Adipocyte (in vitro differentiated cells): ENCODE results near the gene C9orf50.

Experiments
- DNase-seq: peaks from one replicate; pipeline ENCODE4 v3.0.0-alpha.2; 2015; ENCODE audit warnings: low read depth
- H3K27me3 ChIP-seq: replicated peaks from 2 replicates; pipeline ENCODE4 v1.7.0; 2013; ENCODE audit warnings: mild to moderate bottlenecking, low read length, moderate library complexity; ENCODE audit not compliant: control insufficient read depth, insufficient read depth
- H3K36me3 ChIP-seq: 2 replicates; pipeline ENCODE4 v1.7.0; 2013; ENCODE audit warnings: low read length, mild to moderate bottlenecking, moderate library complexity; ENCODE audit not compliant: control insufficient read depth, insufficient read depth, severe bottlenecking
- H3K4me1 ChIP-seq: 2 replicates; pipeline ENCODE4 v1.7.0; 2013; ENCODE audit warnings: mild to moderate bottlenecking, low read length, moderate library complexity; ENCODE audit not compliant: control insufficient read depth, insufficient read depth
- H3K4me3 ChIP-seq: 2 replicates; pipeline ENCODE4 v1.7.0; 2013; ENCODE audit warnings: mild to moderate bottlenecking, low read length, moderate library complexity
- H3K9ac ChIP-seq: 2 replicates; pipeline ENCODE4 v1.7.0; 2013; ENCODE audit warnings: mild to moderate bottlenecking, low read length, moderate library complexity
- H3K9me3 ChIP-seq: 2 replicates; pipeline ENCODE4 v1.7.0; 2013; ENCODE audit warnings: mild to moderate bottlenecking, low read length, moderate library complexity; ENCODE audit not compliant: control insufficient read depth

C9orf50 gene

DNA sequence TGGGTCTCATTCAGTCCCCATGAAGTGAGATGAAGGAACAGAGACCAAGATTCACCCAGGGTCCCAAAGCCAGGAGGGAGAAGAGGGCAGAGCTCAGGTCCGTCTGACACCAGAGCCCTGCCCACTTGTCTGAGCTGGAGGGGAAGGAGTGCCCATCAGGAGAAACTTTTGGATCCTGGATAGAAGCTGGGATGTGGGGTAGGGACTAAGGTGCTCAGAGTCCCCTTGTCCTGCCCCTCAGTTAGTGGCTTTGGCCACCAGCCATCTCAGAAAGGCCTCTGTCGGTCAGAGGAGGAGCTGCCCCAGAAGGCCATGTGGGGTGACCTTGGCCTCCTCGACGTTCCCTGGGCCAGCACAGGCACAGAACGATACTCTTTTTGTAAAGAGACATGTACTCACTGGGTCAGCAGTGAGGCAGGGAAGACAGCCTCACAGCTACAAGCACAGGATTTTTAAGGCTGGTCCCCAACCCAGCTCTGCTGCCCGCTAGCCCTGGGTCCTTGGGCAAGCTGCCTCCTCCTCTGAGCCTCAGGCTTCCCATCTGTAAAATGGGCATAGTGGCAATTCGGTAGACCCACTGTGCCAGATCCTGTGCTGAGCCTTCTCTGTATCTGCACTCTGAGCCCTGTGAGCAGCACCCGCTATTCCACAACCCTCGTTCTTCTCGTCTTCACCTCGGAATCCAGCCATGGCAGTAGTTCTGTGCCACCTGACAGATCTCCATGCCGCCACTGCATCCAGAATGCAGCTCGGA lies 49.4 kb downstream of the C9orf50 start:
- Histone ChIP-seq H3K4me3 (no peak overlapping the region), H3K36me3 (no peaks in the 10 kb centered on the region), H3K9ac (peak overlapping the region; percentile 76), H3K27me3 (no peaks in the 10 kb centered on the region), H3K4me1 (peaks cover 40% of the 10 kb centered on the region), H3K9me3 (no peaks in the 10 kb centered on the region)
- no peak for DNase-seq

GRCh38 chr9:129570450-129571297 lies 50.2 kb downstream of the C9orf50 start:
- DNase-seq, result peak; percentile 94
- peaks cover 39% of the 10 kb centered on the region for H3K4me1 ChIP-seq
- H3K9ac ChIP-seq, result peak overlapping the region; percentile 76
- no peak overlapping the region for H3K4me3 ChIP-seq
- H3K27me3 ChIP-seq, result no peaks in the 10 kb centered on the region
- H3K36me3 ChIP-seq, result no peaks in the 10 kb centered on the region
- H3K9me3 ChIP-seq, result no peaks in the 10 kb centered on the region

DNA sequence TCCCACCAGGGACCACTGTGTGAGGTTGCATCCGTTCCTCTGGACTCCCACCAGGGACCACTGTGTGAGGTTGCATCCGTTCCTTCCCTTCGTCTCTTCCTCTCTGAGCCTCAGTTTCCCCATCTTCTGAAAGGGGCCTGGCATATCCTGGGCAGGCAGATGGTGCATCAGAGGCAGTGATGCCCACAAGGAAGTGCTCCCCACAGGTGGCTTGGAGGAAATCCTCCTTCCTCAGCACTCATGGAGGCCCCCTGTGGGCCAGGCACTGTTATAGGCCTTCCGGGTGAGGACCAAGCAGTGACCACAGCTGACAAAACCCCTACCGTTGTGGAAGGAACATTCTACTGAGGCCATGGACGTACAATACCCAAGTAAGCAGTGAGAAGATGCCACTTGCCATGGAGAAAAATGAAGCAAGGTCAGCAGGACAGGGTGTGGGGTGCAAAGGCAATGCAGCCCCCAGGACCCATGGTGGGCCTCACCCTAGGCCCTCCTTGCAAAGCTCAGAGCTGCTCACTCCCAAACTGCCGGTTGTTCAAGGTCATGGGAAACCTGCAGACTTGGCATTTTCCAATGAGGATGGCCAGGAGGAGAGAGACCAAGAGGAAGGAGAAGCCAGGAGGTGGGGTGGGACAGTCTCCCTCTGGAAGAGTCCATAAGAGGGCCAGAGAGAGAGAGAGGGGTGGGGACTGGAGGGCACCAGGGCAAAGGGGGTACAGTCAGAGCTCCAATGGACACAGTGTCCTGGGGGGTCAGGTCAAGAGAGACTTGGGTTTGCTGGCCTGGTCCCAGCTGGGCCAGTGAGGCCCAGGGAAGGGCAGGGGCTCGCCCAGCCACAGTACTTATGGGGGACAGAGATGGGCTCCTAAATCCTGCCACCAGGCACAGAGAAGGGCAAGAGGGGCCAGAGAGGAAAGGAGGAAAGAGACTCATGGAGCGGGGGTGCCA lies 51.1 kb downstream of the C9orf50 start:
- DNase-seq, result no peak

DNA sequence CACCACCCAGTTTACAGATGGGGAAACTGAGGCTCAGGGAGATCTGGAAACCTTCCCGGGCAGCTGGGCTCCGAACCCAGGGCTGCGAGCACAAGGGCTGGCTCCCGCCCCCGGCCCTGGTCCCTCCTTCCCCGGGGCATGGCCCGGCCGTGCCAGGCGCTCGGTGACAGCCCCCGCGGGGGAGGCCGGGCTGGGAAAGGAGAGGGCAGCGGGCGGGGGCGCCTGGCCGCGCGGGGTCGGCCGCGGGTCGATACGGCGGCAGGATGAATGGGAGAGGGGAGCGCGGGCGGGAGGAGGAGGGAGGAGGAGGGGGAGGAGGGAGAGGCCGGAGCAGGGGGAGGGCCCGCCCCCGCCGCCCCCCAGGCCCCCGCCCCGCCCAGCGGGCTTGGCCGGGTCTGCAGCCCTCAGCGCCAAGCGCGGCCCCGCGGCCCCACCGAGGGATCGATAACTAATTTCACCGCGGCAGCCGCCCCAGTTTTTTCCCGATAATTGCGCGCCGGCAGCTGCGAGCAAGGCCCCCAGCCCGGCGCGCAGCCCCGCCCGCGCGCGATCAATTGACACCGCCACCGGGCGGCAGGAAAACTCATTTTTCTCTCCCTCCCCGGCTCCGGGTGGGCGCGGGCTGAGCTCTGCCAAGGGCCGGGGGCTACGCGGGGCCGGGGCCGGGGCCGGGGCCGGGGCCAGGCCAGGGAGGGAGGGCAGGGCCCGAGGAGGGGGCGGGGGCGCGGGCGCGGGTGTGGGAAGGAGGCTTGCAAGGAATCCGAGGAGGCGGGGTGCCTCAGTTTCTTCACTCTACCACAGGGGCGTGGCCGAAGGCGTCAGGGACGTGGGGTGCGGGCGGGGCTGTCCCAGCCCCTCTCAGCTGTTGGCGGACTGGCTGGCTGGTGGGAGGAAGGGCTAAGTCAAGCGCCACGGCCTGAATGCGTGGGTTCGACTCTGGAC lies 52.1 kb downstream of the C9orf50 start:
- DNase-seq, result peak; percentile 49
- Histone ChIP-seq H3K36me3 (no peaks in the 10 kb centered on the region), H3K4me1 (peaks cover 31% of the 10 kb centered on the region), H3K9ac (peak overlapping the region; percentile 75), H3K27me3 (no peaks in the 10 kb centered on the region), H3K4me3 (peak overlapping the region; percentile 78), H3K9me3 (no peaks in the 10 kb centered on the region)

More for the DNA sequence above, 51.1 kb downstream of the C9orf50 start:
- H3K4me1 ChIP-seq, result peaks cover 31% of the 10 kb centered on the region
- H3K27me3 ChIP-seq, result no peaks in the 10 kb centered on the region
- peak overlapping the region; percentile 18 for H3K9ac ChIP-seq
- H3K9me3 ChIP-seq, result no peaks in the 10 kb centered on the region
- H3K36me3 ChIP-seq, result no peaks in the 10 kb centered on the region
- H3K4me3 ChIP-seq, result no peak overlapping the region

GRCh38 chr9:129567842-129568559 lies 52.9 kb downstream of the C9orf50 start:
- no peaks in the 10 kb centered on the region for H3K9me3 ChIP-seq
- H3K27me3 ChIP-seq, result no peaks in the 10 kb centered on the region
- no peaks in the 10 kb centered on the region for H3K36me3 ChIP-seq
- H3K9ac ChIP-seq, result peak overlapping the region; percentile 75
- DNase-seq, result peak; percentile 53
- H3K4me3 ChIP-seq, result peak overlapping the region; percentile 78
- peaks cover 31% of the 10 kb centered on the region for H3K4me1 ChIP-seq

DNA sequence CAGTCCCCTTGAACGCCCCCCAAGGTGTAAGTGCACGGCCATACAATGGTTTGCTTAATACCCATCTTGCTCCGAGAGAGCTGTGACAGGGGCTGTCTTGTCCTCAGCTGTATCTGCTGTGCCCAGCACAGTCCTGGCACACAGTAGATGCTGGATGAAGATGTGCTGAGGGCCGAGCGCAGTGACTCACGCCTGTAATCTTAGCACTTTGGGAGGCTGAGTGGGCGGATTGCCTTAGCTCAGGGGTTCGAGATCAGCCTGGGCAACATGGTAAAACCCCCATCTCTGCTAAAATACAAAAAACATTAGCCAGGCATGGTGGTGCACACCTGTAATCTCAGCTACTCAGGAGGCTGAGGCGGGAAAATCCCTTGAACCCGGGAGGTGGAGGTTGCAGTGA lies 53.6 kb downstream of the C9orf50 start:
- no peaks in the 10 kb centered on the region for H3K9me3 ChIP-seq
- H3K4me1 ChIP-seq, result peaks cover 31% of the 10 kb centered on the region
- no peak overlapping the region for H3K9ac ChIP-seq
- no peak overlapping the region for H3K4me3 ChIP-seq
- H3K27me3 ChIP-seq, result no peaks in the 10 kb centered on the region
- no peak for DNase-seq
- no peaks in the 10 kb centered on the region for H3K36me3 ChIP-seq

GRCh38 chr9:129566563-129567266 lies 54.2 kb downstream of the C9orf50 start:
- Histone ChIP-seq H3K36me3 (no peaks in the 10 kb centered on the region), H3K9me3 (no peaks in the 10 kb centered on the region), H3K4me3 (no peak overlapping the region), H3K9ac (no peak overlapping the region), H3K4me1 (peaks cover 31% of the 10 kb centered on the region), H3K27me3 (no peaks in the 10 kb centered on the region)
- no peak for DNase-seq

DNA sequence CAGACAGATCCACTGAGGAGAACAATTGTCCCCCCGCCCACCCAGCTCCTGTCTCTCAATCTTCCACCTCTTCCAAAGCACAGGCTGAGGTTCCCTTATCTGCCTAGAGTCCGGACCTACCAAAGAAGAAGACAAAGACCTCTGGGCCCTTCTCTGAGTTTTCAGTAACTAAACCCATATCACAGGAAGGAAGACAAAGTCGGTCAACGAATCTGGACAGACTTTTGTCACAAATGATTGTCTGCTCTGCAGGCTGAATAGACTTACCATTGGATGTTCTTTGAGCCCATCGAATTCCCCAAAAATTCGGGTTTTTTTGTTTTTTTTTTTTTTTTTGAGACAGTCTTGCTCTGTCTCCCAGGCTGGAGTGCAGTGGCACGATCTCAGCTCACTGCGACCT lies 58.0 kb downstream of the C9orf50 start:
- DNase-seq, result no peak
- no peaks in the 10 kb centered on the region for H3K27me3 ChIP-seq
- no peaks in the 10 kb centered on the region for H3K9me3 ChIP-seq
- no peak overlapping the region for H3K9ac ChIP-seq
- H3K4me1 ChIP-seq, result peaks cover under 1% of the 10 kb centered on the region
- H3K4me3 ChIP-seq, result no peak overlapping the region
- no peaks in the 10 kb centered on the region for H3K36me3 ChIP-seq

- Histone ChIP-seq H3K36me3 (no peaks in the 10 kb centered on the region), H3K4me3 (no peak overlapping the region), H3K9me3 (no peaks in the 10 kb centered on the region), H3K4me1 (no peaks in the 10 kb centered on the region), H3K9ac (no peak overlapping the region), H3K27me3 (no peaks in the 10 kb centered on the region)
- no peak for DNase-seq
Observed at GRCh38 chr9:129562514-129562913, 58.4 kb downstream of the C9orf50 start.
